GM23248 (cell line): ENCODE data around the gene SMYD1.

Source experiments
- EZH2 ChIP-seq: fragments of 200-600 bp; sonication (generic); IDR thresholded peaks from 2 replicates; pipeline ENCODE4 v1.6.1; 2018; ENCODE audit warnings: antibody characterized with exemption, mild to moderate bottlenecking; ENCODE audit not compliant: insufficient read depth, poor library complexity, severe bottlenecking
- EZH2phosphoT487 ChIP-seq: fragments of 200-600 bp; sonication (generic); IDR thresholded peaks from 2 replicates; pipeline ENCODE4 v1.6.1; 2018; ENCODE audit warnings: antibody characterized with exemption, moderate library complexity, mild to moderate bottlenecking, low read depth; ENCODE audit not compliant: insufficient read depth

GRCh38 chr2:88055371-88056128 lies 12.1 kb upstream of the SMYD1 start, which contains the start of gene KRCC1:
- TF ChIP-seq EZH2 (no peak), EZH2phosphoT487 (no peak)
